Endothelial cell of umbilical vein (primary cell): Measurements from ENCODE around the gene PIMREG.

ENCODE experiments used
- EZH2 ChIP-seq: IDR thresholded peaks from 2 replicates; pipeline ENCODE4 v1.6.1; 2012; ENCODE audit warnings: borderline replicate concordance, low read depth, mild to moderate bottlenecking, moderate library complexity, low read length, inconsistent platforms; ENCODE audit not compliant: severe bottlenecking
- FOS ChIP-seq: IDR thresholded peaks from 2 replicates; pipeline ENCODE4 v1.6.1; 2011; ENCODE audit warnings: mild to moderate bottlenecking, low read length, moderate library complexity, borderline replicate concordance; ENCODE audit not compliant: insufficient read depth
- GATA2 ChIP-seq: IDR thresholded peaks from 2 replicates; pipeline ENCODE4 v1.7.0; 2011; ENCODE audit warnings: low read depth, mild to moderate bottlenecking, moderate library complexity, mixed read lengths, low read length; ENCODE audit not compliant: insufficient read length, insufficient read depth
- JUN ChIP-seq: IDR thresholded peaks from 2 replicates; pipeline ENCODE4 v1.6.1; 2011; ENCODE audit warnings: borderline replicate concordance, low read depth; ENCODE audit not compliant: insufficient read length, insufficient read depth
- POLR2A ChIP-seq: IDR thresholded peaks from 2 replicates; pipeline ENCODE4 v1.6.1; 2012; ENCODE audit warnings: low read depth, mild to moderate bottlenecking, control low read depth, low read length
- POLR2AphosphoS5 ChIP-seq: IDR thresholded peaks from 2 replicates; pipeline ENCODE4 v1.6.1; 2012; ENCODE audit warnings: low read depth, mild to moderate bottlenecking, control low read depth, low read length, moderate library complexity; ENCODE audit not compliant: insufficient read depth
- TF ChIP-seq, protein P1 (sequence below), 2 donors: IDR thresholded peaks; 1 replicate in 1 of 2; 2 replicates in 1 of 2; pipeline ENCODE4 v1.5.1; 2011; ENCODE audit warnings: low read length in 2 of 2, mild to moderate bottlenecking in 2 of 2, moderate library complexity in 2 of 2, control low read depth in 1 of 2, inconsistent platforms in 1 of 2, low read depth in 1 of 2; ENCODE audit not compliant: insufficient read depth in 1 of 2; ENCODE audit errors: extremely low read depth in 1 of 2

GRCh38 chr17:6477831-6478383 lies 33.7 kb downstream of the PIMREG start:
- TF ChIP-seq, protein P1, sequence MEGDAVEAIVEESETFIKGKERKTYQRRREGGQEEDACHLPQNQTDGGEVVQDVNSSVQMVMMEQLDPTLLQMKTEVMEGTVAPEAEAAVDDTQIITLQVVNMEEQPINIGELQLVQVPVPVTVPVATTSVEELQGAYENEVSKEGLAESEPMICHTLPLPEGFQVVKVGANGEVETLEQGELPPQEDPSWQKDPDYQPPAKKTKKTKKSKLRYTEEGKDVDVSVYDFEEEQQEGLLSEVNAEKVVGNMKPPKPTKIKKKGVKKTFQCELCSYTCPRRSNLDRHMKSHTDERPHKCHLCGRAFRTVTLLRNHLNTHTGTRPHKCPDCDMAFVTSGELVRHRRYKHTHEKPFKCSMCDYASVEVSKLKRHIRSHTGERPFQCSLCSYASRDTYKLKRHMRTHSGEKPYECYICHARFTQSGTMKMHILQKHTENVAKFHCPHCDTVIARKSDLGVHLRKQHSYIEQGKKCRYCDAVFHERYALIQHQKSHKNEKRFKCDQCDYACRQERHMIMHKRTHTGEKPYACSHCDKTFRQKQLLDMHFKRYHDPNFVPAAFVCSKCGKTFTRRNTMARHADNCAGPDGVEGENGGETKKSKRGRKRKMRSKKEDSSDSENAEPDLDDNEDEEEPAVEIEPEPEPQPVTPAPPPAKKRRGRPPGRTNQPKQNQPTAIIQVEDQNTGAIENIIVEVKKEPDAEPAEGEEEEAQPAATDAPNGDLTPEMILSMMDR (IDR thresholded peaks at IDR 0.05; ENCODE audit: extremely low read depth in 1 of 2, insufficient read depth in 1 of 2, low read depth in 1 of 2, low read length in 2 of 2): no peak
- TF ChIP-seq FOS: no peak
- TF ChIP-seq GATA2: no peak
- TF ChIP-seq EZH2: no peak
- no peak for TF ChIP-seq POLR2AphosphoS5
- TF ChIP-seq POLR2A: no peak
- no peak for TF ChIP-seq JUN
